ENCODE data around the gene CIPC. TPM values are rescaled to one million over a fixed set of nuclear protein-coding genes. Genes with fewer than 3 reads are reported as not detected.

The CIPC gene
- total and polyA plus RNA-seq, 9 of the 15 experiments (the other 6 are each of a cell fraction or from before 2014, with no cell fraction given) = 5.0 to 16.9 (median 10.7) TPM

- TF ChIP-seq MYC (IDR thresholded peaks at IDR 0.05; ENCODE audit: low read depth, low read length) = no peak
- TF ChIP-seq MYC (CRISPR knock-in tag; IDR thresholded peaks at IDR 0.05; ENCODE audit: borderline replicate concordance, low read depth) = no peak
- TF ChIP-seq PTTG1 (tag; IDR thresholded peaks at IDR 0.05; ENCODE audit: low read depth) = no peak
- no peak for TF ChIP-seq MTA1 (IDR thresholded peaks at IDR 0.05; ENCODE audit: borderline replicate concordance)
- TF ChIP-seq LCOR (CRISPR knock-in tag; IDR thresholded peaks at IDR 0.05) = no peak
- TF ChIP-seq SLC30A9 (CRISPR knock-in tag; IDR thresholded peaks at IDR 0.05) = no peak
- no peak for TF ChIP-seq THRAP3 (IDR thresholded peaks at IDR 0.05; ENCODE audit: borderline replicate concordance)
- no peak for TF ChIP-seq SNIP1 (IDR thresholded peaks at IDR 0.05; ENCODE audit: low read depth)
- TF ChIP-seq ZNF696 (CRISPR knock-in tag; conservative IDR thresholded peaks at IDR 0.05) = no peak
Observed at GRCh38 chr14:77107228-77107627, 9.2 kb downstream of the CIPC start (continued).

DNA sequence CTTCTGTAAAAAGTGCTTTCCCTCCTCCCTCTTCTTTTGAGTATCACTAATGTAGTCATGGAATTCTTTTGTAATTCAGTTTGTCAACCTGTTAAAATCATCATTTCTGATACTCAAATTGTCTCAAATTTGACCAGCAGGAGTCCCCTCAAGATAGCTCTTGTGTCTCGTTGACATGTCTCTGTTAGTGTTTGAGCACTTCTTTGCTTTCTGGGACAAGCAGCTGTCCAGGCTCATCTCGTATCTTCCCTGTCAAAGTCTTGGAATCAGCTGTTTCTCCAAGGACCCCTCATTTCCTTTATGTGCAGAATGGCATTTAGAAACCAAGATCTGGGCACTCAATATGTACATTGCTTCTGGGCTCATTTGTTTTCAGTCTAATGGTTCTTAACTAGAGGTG, 10.7 kb downstream of the CIPC start:
- no peaks in the 10 kb centered on the region for H3K79me2 ChIP-seq (ENCODE audit: control insufficient read depth, insufficient read depth, low read length)
- H3K4me1 ChIP-seq (replicated peaks in 1 of 2; ENCODE audit: control insufficient read depth in 2 of 2, insufficient read depth in 2 of 2, low read length in 2 of 2) = no peaks in the 10 kb centered on the region; a peak in 1 of 5 replicates
- DNase-seq (ENCODE audit: extremely low read depth in 1 of 4, low spot score in 3 of 4) = no peak
- H3K4me2 ChIP-seq (ENCODE audit: insufficient read depth, low read length) = no peak overlapping the region
- no peaks in the 10 kb centered on the region for H3K9me3 ChIP-seq (replicated peaks; ENCODE audit: control insufficient read depth, insufficient read depth, low read depth, low read length)
- ATAC-seq = no peak
- H3K9me1 ChIP-seq (ENCODE audit: control insufficient read depth, insufficient read depth, low read length) = no peaks in the 10 kb centered on the region
- H3K27me3 ChIP-seq (ENCODE audit: control insufficient read depth in 2 of 2, insufficient read depth in 2 of 2, low read length in 2 of 2) = no peaks in the 10 kb centered on the region
- no peak overlapping the region for H2AFZ ChIP-seq (ENCODE audit: low read depth, low read length)
- H4K20me1 ChIP-seq (replicated peaks; ENCODE audit: control insufficient read depth, insufficient read depth, low read length) = no peaks in the 10 kb centered on the region
- FAIRE-seq = no peak
- ChIA-PET CTCF (ENCODE audit: low intra/inter-chr PET ratio) (no interaction called here), POLR2A (interaction anchor here (0.7 kb wide), 1 partner anchor 27 kb away, joined by 4 read pairs; no protein-coding TSS in a partner anchor)
- peaks cover 68% of the 10 kb centered on the region; the same call in 1 of the 3 replicates for H3K36me3 ChIP-seq (ENCODE audit: control insufficient read depth, insufficient read depth, low read length)
- in situ Hi-C loops (cut with MboI) (no loop called here), intact Hi-C loops (cut with micrococcal nuclease) (no loop called here)
- BruUV-seq (replicated peaks) = no TSS peak
- H3K4me3 ChIP-seq = no peak overlapping the region
- WGBS (ENCODE audit: insufficient coverage, low coverage, missing lambda C conversion rate) = 93% methylated on average over 2 of the region's 2 CpGs
- H3K27ac ChIP-seq (ENCODE audit: extremely low read depth, low read depth, low read length) = no peak overlapping the region
- no peak overlapping the region for H3K9ac ChIP-seq (ENCODE audit: insufficient read depth in 1 of 2, low read depth in 2 of 2, low read length in 2 of 2)
- no peak for TF ChIP-seq TAL1 (IDR thresholded peaks at IDR 0.05)
- TF ChIP-seq ZC3H4 (CRISPR knock-in tag; IDR thresholded peaks at IDR 0.05; ENCODE audit: borderline replicate concordance) = no peak
- no peak for TF ChIP-seq XRCC3 (IDR thresholded peaks at IDR 0.05)
- TF ChIP-seq SNIP1 (IDR thresholded peaks at IDR 0.05; ENCODE audit: low read depth) = no peak
- no peak for TF ChIP-seq ETV6 (IDR thresholded peaks at IDR 0.05; ENCODE audit: borderline replicate concordance in 1 of 2, low read depth in 2 of 2, low read length in 1 of 2)
- no peak for TF ChIP-seq ETV6 (CRISPR knock-in tag; IDR thresholded peaks at IDR 0.05; ENCODE audit: borderline replicate concordance)
- TF ChIP-seq MXI1 (IDR thresholded peaks at IDR 0.05; ENCODE audit: low read depth, low read length) = no peak
- no peak for TF ChIP-seq IFI16 (CRISPR knock-in tag; IDR thresholded peaks at IDR 0.05)
- no peak for TF ChIP-seq DDX20 (tag; IDR thresholded peaks at IDR 0.05; ENCODE audit: low read depth)
- no peak for TF ChIP-seq ZKSCAN8 (CRISPR knock-in tag; IDR thresholded peaks at IDR 0.05)
- TF ChIP-seq ZNF512 (tag; IDR thresholded peaks at IDR 0.05) = no peak
- TF ChIP-seq NFATC3 (IDR thresholded peaks at IDR 0.05) = no peak
- TF ChIP-seq, protein P1, sequence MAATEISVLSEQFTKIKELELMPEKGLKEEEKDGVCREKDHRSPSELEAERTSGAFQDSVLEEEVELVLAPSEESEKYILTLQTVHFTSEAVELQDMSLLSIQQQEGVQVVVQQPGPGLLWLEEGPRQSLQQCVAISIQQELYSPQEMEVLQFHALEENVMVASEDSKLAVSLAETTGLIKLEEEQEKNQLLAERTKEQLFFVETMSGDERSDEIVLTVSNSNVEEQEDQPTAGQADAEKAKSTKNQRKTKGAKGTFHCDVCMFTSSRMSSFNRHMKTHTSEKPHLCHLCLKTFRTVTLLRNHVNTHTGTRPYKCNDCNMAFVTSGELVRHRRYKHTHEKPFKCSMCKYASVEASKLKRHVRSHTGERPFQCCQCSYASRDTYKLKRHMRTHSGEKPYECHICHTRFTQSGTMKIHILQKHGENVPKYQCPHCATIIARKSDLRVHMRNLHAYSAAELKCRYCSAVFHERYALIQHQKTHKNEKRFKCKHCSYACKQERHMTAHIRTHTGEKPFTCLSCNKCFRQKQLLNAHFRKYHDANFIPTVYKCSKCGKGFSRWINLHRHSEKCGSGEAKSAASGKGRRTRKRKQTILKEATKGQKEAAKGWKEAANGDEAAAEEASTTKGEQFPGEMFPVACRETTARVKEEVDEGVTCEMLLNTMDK (IDR thresholded peaks at IDR 0.05; ENCODE audit: borderline replicate concordance, insufficient read depth, low read depth, low read length, poor library complexity, severe bottlenecking) = no peak
- TF ChIP-seq DNMT1 (IDR thresholded peaks at IDR 0.05) = no peak
